ENCODE results near the gene PTOV1.
A peak's percentile ranks its signal among the peaks of the same experiment; 100 is the strongest.

Gene PTOV1

GRCh38 chr19:49844138-49845095 lies 6.5 kb upstream of the PTOV1 start:
- no peak for DNase-seq (ENCODE audit: low read depth)

GRCh38 chr19:49845414-49845813 lies 5.5 kb upstream of the PTOV1 start:
- no peak for DNase-seq (ENCODE audit: low read depth)

GRCh38 chr19:49846408-49846807 lies 4.6 kb upstream of the PTOV1 start:
- DNase-seq (ENCODE audit: low read depth), result no peak

GRCh38 chr19:49847731-49848696 lies 2.9 kb upstream of the PTOV1 start:
- DNase-seq (ENCODE audit: low read depth), result peak; percentile 75

- no peak for DNase-seq (ENCODE audit: low read depth)
Observed at GRCh38 chr19:49848938-49849337, 2.0 kb upstream of the PTOV1 start.

GRCh38 chr19:49849433-49850220 lies 1.3 kb upstream of the PTOV1 start:
- DNase-seq (ENCODE audit: low read depth), result no peak

GRCh38 chr19:49850221-49850486 lies 805 bp upstream of the PTOV1 start:
- DNase-seq (ENCODE audit: low read depth), result no peak

GRCh38 chr19:49851456-49852259 lies 699 bp downstream of the PTOV1 start:
- no peak for DNase-seq (ENCODE audit: low read depth)

- no peak for DNase-seq (ENCODE audit: low read depth)
Observed at GRCh38 chr19:49852631-49853126, 1.7 kb downstream of the PTOV1 start.

GRCh38 chr19:49853852-49854377 lies 3.0 kb downstream of the PTOV1 start:
- DNase-seq (ENCODE audit: low read depth), result no peak

- DNase-seq (ENCODE audit: low read depth), result no peak
Observed at GRCh38 chr19:49854378-49855263, 3.7 kb downstream of the PTOV1 start.

GRCh38 chr19:49855277-49855675 lies 4.3 kb downstream of the PTOV1 start:
- no peak for DNase-seq (ENCODE audit: low read depth)

GRCh38 chr19:49855676-49856573 lies 5.0 kb downstream of the PTOV1 start:
- no peak for DNase-seq (ENCODE audit: low read depth)

GRCh38 chr19:49856574-49857021 lies 5.6 kb downstream of the PTOV1 start:
- no peak for DNase-seq (ENCODE audit: low read depth)

- DNase-seq (ENCODE audit: low read depth), result no peak
Observed at GRCh38 chr19:49857061-49857837, 6.3 kb downstream of the PTOV1 start.

GRCh38 chr19:49857838-49858087 lies 6.8 kb downstream of the PTOV1 start:
- DNase-seq (ENCODE audit: low read depth), result no peak

GRCh38 chr19:49858088-49858985 lies 7.4 kb downstream of the PTOV1 start:
- DNase-seq (ENCODE audit: low read depth), result no peak

Measured in HS-5 (cell line).